Loucy (cell line): Measurements from ENCODE around the gene NUDT7.

Experiments used
- EZH2phosphoT487 ChIP-seq: fragments of 200-600 bp; IDR thresholded peaks from 2 replicates; pipeline ENCODE4 v1.6.1; 2018; ENCODE audit warnings: antibody characterized with exemption, mild to moderate bottlenecking, moderate library complexity, borderline replicate concordance
- TF ChIP-seq, protein P1 (sequence below): fragments of 200-600 bp; sonication (generic); conservative IDR thresholded peaks from 2 replicates; pipeline ENCODE4 v1.5.1; 2014; ENCODE audit warnings: mild to moderate bottlenecking, antibody characterized with exemption, low read length

- TF ChIP-seq, protein P1, sequence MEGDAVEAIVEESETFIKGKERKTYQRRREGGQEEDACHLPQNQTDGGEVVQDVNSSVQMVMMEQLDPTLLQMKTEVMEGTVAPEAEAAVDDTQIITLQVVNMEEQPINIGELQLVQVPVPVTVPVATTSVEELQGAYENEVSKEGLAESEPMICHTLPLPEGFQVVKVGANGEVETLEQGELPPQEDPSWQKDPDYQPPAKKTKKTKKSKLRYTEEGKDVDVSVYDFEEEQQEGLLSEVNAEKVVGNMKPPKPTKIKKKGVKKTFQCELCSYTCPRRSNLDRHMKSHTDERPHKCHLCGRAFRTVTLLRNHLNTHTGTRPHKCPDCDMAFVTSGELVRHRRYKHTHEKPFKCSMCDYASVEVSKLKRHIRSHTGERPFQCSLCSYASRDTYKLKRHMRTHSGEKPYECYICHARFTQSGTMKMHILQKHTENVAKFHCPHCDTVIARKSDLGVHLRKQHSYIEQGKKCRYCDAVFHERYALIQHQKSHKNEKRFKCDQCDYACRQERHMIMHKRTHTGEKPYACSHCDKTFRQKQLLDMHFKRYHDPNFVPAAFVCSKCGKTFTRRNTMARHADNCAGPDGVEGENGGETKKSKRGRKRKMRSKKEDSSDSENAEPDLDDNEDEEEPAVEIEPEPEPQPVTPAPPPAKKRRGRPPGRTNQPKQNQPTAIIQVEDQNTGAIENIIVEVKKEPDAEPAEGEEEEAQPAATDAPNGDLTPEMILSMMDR = peak; percentile 49
- TF ChIP-seq EZH2phosphoT487 = no peak
These were observed 60.4 kb downstream of the NUDT7 start for GRCh38 chr16:77782694-77783093.
